ENCODE results near the gene GAL3ST2. TPM values are rescaled to one million over a fixed set of nuclear protein-coding genes. Genes with fewer than 3 reads are reported as not detected.

GAL3ST2 gene
- total and polyA plus RNA-seq, 3 donors from 2014 or later = 0.54 to 4.3 (median 2.8) TPM

GRCh38 chr2:241795021-241795999, 18.7 kb downstream of the GAL3ST2 start:
- intact Hi-C loops (cut with DNase I; ENCODE audit: low total_unique reads) = no loop called here
- DNase-seq = no peak
- no peaks in the 10 kb centered on the region for H3K4me1 ChIP-seq
- no peak overlapping the region for H3K27ac ChIP-seq
- WGBS, 2 donors = 80% methylated on average over 27 to 31 of the region's 31 CpGs
- no peaks in the 10 kb centered on the region for H3K36me3 ChIP-seq (ENCODE audit: low read depth, missing control alignments)
- H3K9me3 ChIP-seq = no peaks in the 10 kb centered on the region
- no peaks in the 10 kb centered on the region for H3K27me3 ChIP-seq
- H3K4me3 ChIP-seq = no peak overlapping the region
- TF ChIP-seq CTCF (IDR thresholded peaks at IDR 0.05) (no peak), POLR2A (IDR thresholded peaks at IDR 0.05) (no peak)

GRCh38 chr2:241796209-241796608, 19.6 kb downstream of the GAL3ST2 start:
- H3K36me3 ChIP-seq (ENCODE audit: low read depth, missing control alignments) = no peaks in the 10 kb centered on the region
- DNase-seq = no peak
- intact Hi-C loops (cut with DNase I; ENCODE audit: low total_unique reads) = no loop called here
- H3K4me3 ChIP-seq = no peak overlapping the region
- no peaks in the 10 kb centered on the region for H3K9me3 ChIP-seq
- TF ChIP-seq CTCF (IDR thresholded peaks at IDR 0.05) (no peak), POLR2A (IDR thresholded peaks at IDR 0.05) (no peak)
- H3K4me1 ChIP-seq = no peaks in the 10 kb centered on the region
- H3K27ac ChIP-seq = no peak overlapping the region
- no peaks in the 10 kb centered on the region for H3K27me3 ChIP-seq
- WGBS, 2 donors = 86 to 98% methylated on average over 8 to 13 of the region's 13 CpGs

- Histone ChIP-seq H3K36me3 (ENCODE audit: low read depth, missing control alignments) (no peaks in the 10 kb centered on the region), H3K4me1 (no peaks in the 10 kb centered on the region), H3K9me3 (no peaks in the 10 kb centered on the region), H3K27ac (no peak overlapping the region), H3K4me3 (no peak overlapping the region), H3K27me3 (no peaks in the 10 kb centered on the region)
- intact Hi-C loops (cut with DNase I; ENCODE audit: low total_unique reads) = no loop called here
- TF ChIP-seq POLR2A (IDR thresholded peaks at IDR 0.05) = no peak
- TF ChIP-seq CTCF (IDR thresholded peaks at IDR 0.05) = no peak
- WGBS, 2 donors = 93 to 96% methylated on average over 12 to 13 of the region's 13 CpGs
- DNase-seq = no peak
Observed at GRCh38 chr2:241796610-241797138, 20.1 kb downstream of the GAL3ST2 start.

GRCh38 chr2:241797441-241798080, 20.9 kb downstream of the GAL3ST2 start:
- TF ChIP-seq CTCF (IDR thresholded peaks at IDR 0.05) (no peak), POLR2A (IDR thresholded peaks at IDR 0.05) (no peak)
- WGBS, 2 donors = 73 to 79% methylated on average over 11 to 19 of the region's 19 CpGs
- intact Hi-C loops (cut with DNase I; ENCODE audit: low total_unique reads) = no loop called here

More at GRCh38 chr2:241797441-241798080, 20.9 kb downstream of the GAL3ST2 start:
- DNase-seq = no peak
- no peak overlapping the region for H3K27ac ChIP-seq
- no peaks in the 10 kb centered on the region for H3K4me1 ChIP-seq
- no peak overlapping the region for H3K4me3 ChIP-seq
- no peaks in the 10 kb centered on the region for H3K27me3 ChIP-seq
- H3K9me3 ChIP-seq = no peaks in the 10 kb centered on the region
- H3K36me3 ChIP-seq (ENCODE audit: low read depth, missing control alignments) = no peaks in the 10 kb centered on the region
